ENCODE data around the gene ARHGAP15. TPM values are rescaled to one million over a fixed set of nuclear protein-coding genes. Genes with fewer than 3 reads are reported as not detected.

The ARHGAP15 gene
- polyA plus RNA-seq, 1 donor from 2014 or later, result 0.30 TPM

DNA sequence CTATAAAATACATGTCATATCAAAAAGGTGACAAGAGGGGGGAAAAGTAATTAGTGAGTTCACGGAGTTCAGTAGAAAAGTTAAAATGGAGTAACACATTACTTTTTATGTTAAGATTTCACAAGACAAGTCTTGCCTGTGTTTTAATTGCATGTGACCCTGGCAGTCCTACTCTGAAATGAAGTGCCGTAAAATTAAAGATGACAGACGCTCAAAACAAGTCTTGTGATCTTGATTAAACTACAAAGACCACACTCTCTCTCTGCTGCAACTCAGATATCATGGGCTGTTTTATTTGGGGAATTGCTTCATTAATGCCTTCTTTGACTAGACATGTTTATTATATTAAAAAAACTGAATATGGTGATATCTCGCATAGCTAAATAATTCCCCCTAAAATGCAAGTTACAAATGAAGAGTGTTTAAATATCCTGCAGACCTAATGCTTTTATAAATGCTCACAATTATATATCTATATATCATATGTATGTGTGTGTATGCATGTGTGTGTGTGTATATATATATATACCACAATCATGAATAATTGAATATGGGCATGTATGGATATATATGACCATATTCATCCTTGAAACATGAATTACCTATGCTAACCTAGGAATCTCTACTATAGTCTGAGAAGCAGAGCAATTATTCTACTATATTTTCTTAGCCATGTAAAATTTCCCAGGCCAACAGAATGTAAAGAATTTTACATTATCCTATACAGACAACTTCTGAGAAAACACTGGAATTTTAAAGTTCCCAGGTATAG is 647.5 kb downstream of the ARHGAP15 start:
- H3K79me2 ChIP-seq (replicated peaks; ENCODE audit: insufficient read depth, low read length), result no peaks in the 10 kb centered on the region
- no peak overlapping the region for H3K4me3 ChIP-seq (ENCODE audit: low read length)
- H3K4me2 ChIP-seq (ENCODE audit: low read length), result no peak overlapping the region
- H3K27ac ChIP-seq (ENCODE audit: low read length), result no peak overlapping the region
- no peak overlapping the region for H3K9ac ChIP-seq (ENCODE audit: low read length)
- H3K36me3 ChIP-seq (ENCODE audit: insufficient read depth, low read length), result no peaks in the 10 kb centered on the region
- no peaks in the 10 kb centered on the region for H3K9me2 ChIP-seq (ENCODE audit: insufficient read depth, low read length)
- H4K20me1 ChIP-seq (ENCODE audit: insufficient read depth), result no peaks in the 10 kb centered on the region
- TF ChIP-seq EZH2 (IDR thresholded peaks at IDR 0.05; ENCODE audit: borderline replicate concordance, insufficient read depth, low read length, poor library complexity, severe bottlenecking) (no peak), SMC3 (conservative IDR thresholded peaks at IDR 0.05; ENCODE audit: poor library complexity) (no peak), TAF1 (IDR thresholded peaks at IDR 0.05; ENCODE audit: low read depth) (no peak), MXI1 (conservative IDR thresholded peaks at IDR 0.05; ENCODE audit: poor library complexity, severe bottlenecking) (no peak), POLR2AphosphoS5 (IDR thresholded peaks at IDR 0.05) (no peak), RAD21 (conservative IDR thresholded peaks at IDR 0.05) (no peak), EP300 (conservative IDR thresholded peaks at IDR 0.05; ENCODE audit: poor library complexity, severe bottlenecking) (no peak)
- TF ChIP-seq, protein P1, sequence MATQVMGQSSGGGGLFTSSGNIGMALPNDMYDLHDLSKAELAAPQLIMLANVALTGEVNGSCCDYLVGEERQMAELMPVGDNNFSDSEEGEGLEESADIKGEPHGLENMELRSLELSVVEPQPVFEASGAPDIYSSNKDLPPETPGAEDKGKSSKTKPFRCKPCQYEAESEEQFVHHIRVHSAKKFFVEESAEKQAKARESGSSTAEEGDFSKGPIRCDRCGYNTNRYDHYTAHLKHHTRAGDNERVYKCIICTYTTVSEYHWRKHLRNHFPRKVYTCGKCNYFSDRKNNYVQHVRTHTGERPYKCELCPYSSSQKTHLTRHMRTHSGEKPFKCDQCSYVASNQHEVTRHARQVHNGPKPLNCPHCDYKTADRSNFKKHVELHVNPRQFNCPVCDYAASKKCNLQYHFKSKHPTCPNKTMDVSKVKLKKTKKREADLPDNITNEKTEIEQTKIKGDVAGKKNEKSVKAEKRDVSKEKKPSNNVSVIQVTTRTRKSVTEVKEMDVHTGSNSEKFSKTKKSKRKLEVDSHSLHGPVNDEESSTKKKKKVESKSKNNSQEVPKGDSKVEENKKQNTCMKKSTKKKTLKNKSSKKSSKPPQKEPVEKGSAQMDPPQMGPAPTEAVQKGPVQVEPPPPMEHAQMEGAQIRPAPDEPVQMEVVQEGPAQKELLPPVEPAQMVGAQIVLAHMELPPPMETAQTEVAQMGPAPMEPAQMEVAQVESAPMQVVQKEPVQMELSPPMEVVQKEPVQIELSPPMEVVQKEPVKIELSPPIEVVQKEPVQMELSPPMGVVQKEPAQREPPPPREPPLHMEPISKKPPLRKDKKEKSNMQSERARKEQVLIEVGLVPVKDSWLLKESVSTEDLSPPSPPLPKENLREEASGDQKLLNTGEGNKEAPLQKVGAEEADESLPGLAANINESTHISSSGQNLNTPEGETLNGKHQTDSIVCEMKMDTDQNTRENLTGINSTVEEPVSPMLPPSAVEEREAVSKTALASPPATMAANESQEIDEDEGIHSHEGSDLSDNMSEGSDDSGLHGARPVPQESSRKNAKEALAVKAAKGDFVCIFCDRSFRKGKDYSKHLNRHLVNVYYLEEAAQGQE (IDR thresholded peaks at IDR 0.05; ENCODE audit: borderline replicate concordance), result no peak
- TF ChIP-seq, protein P2, sequence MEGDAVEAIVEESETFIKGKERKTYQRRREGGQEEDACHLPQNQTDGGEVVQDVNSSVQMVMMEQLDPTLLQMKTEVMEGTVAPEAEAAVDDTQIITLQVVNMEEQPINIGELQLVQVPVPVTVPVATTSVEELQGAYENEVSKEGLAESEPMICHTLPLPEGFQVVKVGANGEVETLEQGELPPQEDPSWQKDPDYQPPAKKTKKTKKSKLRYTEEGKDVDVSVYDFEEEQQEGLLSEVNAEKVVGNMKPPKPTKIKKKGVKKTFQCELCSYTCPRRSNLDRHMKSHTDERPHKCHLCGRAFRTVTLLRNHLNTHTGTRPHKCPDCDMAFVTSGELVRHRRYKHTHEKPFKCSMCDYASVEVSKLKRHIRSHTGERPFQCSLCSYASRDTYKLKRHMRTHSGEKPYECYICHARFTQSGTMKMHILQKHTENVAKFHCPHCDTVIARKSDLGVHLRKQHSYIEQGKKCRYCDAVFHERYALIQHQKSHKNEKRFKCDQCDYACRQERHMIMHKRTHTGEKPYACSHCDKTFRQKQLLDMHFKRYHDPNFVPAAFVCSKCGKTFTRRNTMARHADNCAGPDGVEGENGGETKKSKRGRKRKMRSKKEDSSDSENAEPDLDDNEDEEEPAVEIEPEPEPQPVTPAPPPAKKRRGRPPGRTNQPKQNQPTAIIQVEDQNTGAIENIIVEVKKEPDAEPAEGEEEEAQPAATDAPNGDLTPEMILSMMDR (IDR thresholded peaks at IDR 0.05; ENCODE audit: poor library complexity, severe bottlenecking), result no peak
- H3F3A ChIP-seq (ENCODE audit: insufficient read depth, low read length, poor library complexity, severe bottlenecking), result no peaks in the 10 kb centered on the region
- no peak overlapping the region for H2AFZ ChIP-seq (ENCODE audit: low read depth, low read length)
- no peaks in the 10 kb centered on the region for H3K9me3 ChIP-seq (ENCODE audit: low read length)
- no peaks in the 10 kb centered on the region for H3K27me3 ChIP-seq (ENCODE audit: insufficient read depth, low read depth, low read length)

DNA sequence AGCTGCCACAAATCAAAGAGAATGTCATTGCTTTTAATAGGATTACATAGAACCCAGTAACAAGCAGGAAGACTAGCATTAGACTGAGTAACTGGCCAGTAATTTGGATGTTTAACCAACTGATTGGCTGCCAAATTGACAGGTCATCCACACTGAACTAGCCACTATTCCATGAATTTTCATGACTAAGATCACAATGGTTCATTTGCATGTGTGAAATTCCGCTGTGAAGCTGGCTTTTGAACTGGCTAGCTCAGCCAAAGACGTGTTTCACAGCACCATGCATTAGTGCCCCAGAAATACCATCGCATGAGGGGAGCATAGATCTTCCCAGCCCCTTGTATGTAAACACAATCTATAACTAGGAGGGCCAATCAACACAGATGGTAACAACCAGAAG is 649.8 kb downstream of the ARHGAP15 start:
- no peaks in the 10 kb centered on the region for H3K9me2 ChIP-seq (ENCODE audit: insufficient read depth, low read length)
- H3K4me2 ChIP-seq (ENCODE audit: low read length), result no peak overlapping the region
- TF ChIP-seq RAD21 (conservative IDR thresholded peaks at IDR 0.05) (no peak), SMC3 (conservative IDR thresholded peaks at IDR 0.05; ENCODE audit: poor library complexity) (no peak), EZH2 (IDR thresholded peaks at IDR 0.05; ENCODE audit: borderline replicate concordance, insufficient read depth, low read length, poor library complexity, severe bottlenecking) (no peak), POLR2AphosphoS5 (IDR thresholded peaks at IDR 0.05) (no peak), TAF1 (IDR thresholded peaks at IDR 0.05; ENCODE audit: low read depth) (no peak), EP300 (conservative IDR thresholded peaks at IDR 0.05; ENCODE audit: poor library complexity, severe bottlenecking) (no peak), MXI1 (conservative IDR thresholded peaks at IDR 0.05; ENCODE audit: poor library complexity, severe bottlenecking) (no peak)
- TF ChIP-seq, protein P2 (IDR thresholded peaks at IDR 0.05; ENCODE audit: poor library complexity, severe bottlenecking), result no peak
- TF ChIP-seq, protein P1 (IDR thresholded peaks at IDR 0.05; ENCODE audit: borderline replicate concordance), result no peak
- H3K36me3 ChIP-seq (ENCODE audit: insufficient read depth, low read length), result no peaks in the 10 kb centered on the region
- H3K4me3 ChIP-seq (ENCODE audit: low read length), result no peak overlapping the region
- no peaks in the 10 kb centered on the region for H3F3A ChIP-seq (ENCODE audit: insufficient read depth, low read length, poor library complexity, severe bottlenecking)
- H3K79me2 ChIP-seq (replicated peaks; ENCODE audit: insufficient read depth, low read length), result no peaks in the 10 kb centered on the region
- no peaks in the 10 kb centered on the region for H3K27me3 ChIP-seq (ENCODE audit: insufficient read depth, low read depth, low read length)
- no peaks in the 10 kb centered on the region for H3K9me3 ChIP-seq (ENCODE audit: low read length)
- no peaks in the 10 kb centered on the region for H4K20me1 ChIP-seq (ENCODE audit: insufficient read depth)
- no peak overlapping the region for H3K27ac ChIP-seq (ENCODE audit: low read length)
- no peak overlapping the region for H3K9ac ChIP-seq (ENCODE audit: low read length)
- no peak overlapping the region for H2AFZ ChIP-seq (ENCODE audit: low read depth, low read length)
